ENCODE data around the gene GKN2. TPM values are rescaled to one million over a fixed set of nuclear protein-coding genes. Genes with fewer than 3 reads are reported as not detected.

Gene GKN2
- total and polyA plus RNA-seq, 4 donors, result 9.1 TPM; not detected in 3

- DNase-seq (ENCODE audit: low spot score), result no peak
- H3K36me3 ChIP-seq (ENCODE audit: control insufficient read depth in 4 of 4, insufficient read depth in 3 of 4, low read depth in 1 of 4, low read length in 3 of 4), result no peaks in the 10 kb centered on the region
- no peaks in the 10 kb centered on the region for H3K9me3 ChIP-seq (ENCODE audit: control insufficient read depth in 4 of 4, low read length in 3 of 4)
- H3K4me3 ChIP-seq (ENCODE audit: low read depth in 1 of 3, low read length in 3 of 3), result no peak overlapping the region
- H3K9ac ChIP-seq (ENCODE audit: low read depth in 1 of 2, low read length in 2 of 2), result no peak overlapping the region
- TF ChIP-seq, protein P1, sequence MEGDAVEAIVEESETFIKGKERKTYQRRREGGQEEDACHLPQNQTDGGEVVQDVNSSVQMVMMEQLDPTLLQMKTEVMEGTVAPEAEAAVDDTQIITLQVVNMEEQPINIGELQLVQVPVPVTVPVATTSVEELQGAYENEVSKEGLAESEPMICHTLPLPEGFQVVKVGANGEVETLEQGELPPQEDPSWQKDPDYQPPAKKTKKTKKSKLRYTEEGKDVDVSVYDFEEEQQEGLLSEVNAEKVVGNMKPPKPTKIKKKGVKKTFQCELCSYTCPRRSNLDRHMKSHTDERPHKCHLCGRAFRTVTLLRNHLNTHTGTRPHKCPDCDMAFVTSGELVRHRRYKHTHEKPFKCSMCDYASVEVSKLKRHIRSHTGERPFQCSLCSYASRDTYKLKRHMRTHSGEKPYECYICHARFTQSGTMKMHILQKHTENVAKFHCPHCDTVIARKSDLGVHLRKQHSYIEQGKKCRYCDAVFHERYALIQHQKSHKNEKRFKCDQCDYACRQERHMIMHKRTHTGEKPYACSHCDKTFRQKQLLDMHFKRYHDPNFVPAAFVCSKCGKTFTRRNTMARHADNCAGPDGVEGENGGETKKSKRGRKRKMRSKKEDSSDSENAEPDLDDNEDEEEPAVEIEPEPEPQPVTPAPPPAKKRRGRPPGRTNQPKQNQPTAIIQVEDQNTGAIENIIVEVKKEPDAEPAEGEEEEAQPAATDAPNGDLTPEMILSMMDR (IDR thresholded peaks at IDR 0.05; ENCODE audit: low read depth, low read length, missing input control), result no peak
- TF ChIP-seq, protein P2, sequence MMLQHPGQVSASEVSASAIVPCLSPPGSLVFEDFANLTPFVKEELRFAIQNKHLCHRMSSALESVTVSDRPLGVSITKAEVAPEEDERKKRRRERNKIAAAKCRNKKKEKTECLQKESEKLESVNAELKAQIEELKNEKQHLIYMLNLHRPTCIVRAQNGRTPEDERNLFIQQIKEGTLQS (IDR thresholded peaks at IDR 0.05), result no peak
- TF ChIP-seq SP1 (IDR thresholded peaks at IDR 0.05) (no peak), MAX (IDR thresholded peaks at IDR 0.05) (no peak), RAD21 (IDR thresholded peaks at IDR 0.05) (no peak), HNF4A (conservative IDR thresholded peaks at IDR 0.05) (no peak), RXRA (IDR thresholded peaks at IDR 0.05) (no peak), GABPA (IDR thresholded peaks at IDR 0.05 in 1 of 2, conservative IDR thresholded peaks at IDR 0.05 in 1 of 2) (no peak), FOXA1 (IDR thresholded peaks at IDR 0.05) (no peak), FOXA2 (IDR thresholded peaks at IDR 0.05) (no peak), YY1 (IDR thresholded peaks at IDR 0.05) (no peak), HNF4G (IDR thresholded peaks at IDR 0.05) (no peak)
- no peak overlapping the region for H3K27ac ChIP-seq (ENCODE audit: low read depth in 1 of 2, low read length in 2 of 2)
- H3K27me3 ChIP-seq (ENCODE audit: control insufficient read depth in 4 of 4, insufficient read depth in 4 of 4, low read length in 3 of 4), result no peaks in the 10 kb centered on the region
- H3K4me1 ChIP-seq (ENCODE audit: control insufficient read depth in 4 of 4, insufficient read depth in 4 of 4, low read length in 3 of 4), result no peaks in the 10 kb centered on the region
- 85% methylated on average over 1 of the region's 1 CpG for WGBS
Measured at GRCh38 chr2:68968221-68968620, 15.5 kb upstream of the GKN2 start.

GRCh38 chr2:68964282-68964681 is 11.6 kb upstream of the GKN2 start:
- H3K27me3 ChIP-seq (ENCODE audit: control insufficient read depth in 4 of 4, insufficient read depth in 4 of 4, low read length in 3 of 4), result no peaks in the 10 kb centered on the region
- H3K4me3 ChIP-seq (ENCODE audit: low read depth in 1 of 3, low read length in 3 of 3), result no peak overlapping the region
- no peak for TF ChIP-seq FOXA1 (IDR thresholded peaks at IDR 0.05)
- TF ChIP-seq, protein P1 (IDR thresholded peaks at IDR 0.05; ENCODE audit: low read depth, low read length, missing input control), result no peak
- no peaks in the 10 kb centered on the region for H3K36me3 ChIP-seq (ENCODE audit: control insufficient read depth in 4 of 4, insufficient read depth in 3 of 4, low read depth in 1 of 4, low read length in 3 of 4)
- peaks cover 0 to 9% (median 2%) of the 10 kb centered on the region in 4 donors for H3K4me1 ChIP-seq (ENCODE audit: control insufficient read depth in 4 of 4, insufficient read depth in 4 of 4, low read length in 3 of 4)
- H3K27ac ChIP-seq (ENCODE audit: low read depth in 1 of 2, low read length in 2 of 2), result no peak overlapping the region
- H3K9ac ChIP-seq (ENCODE audit: low read depth in 1 of 2, low read length in 2 of 2), result no peak overlapping the region
- H3K9me3 ChIP-seq (ENCODE audit: control insufficient read depth in 4 of 4, low read length in 3 of 4), result no peaks in the 10 kb centered on the region
- DNase-seq (ENCODE audit: low spot score), result no peak

DNA sequence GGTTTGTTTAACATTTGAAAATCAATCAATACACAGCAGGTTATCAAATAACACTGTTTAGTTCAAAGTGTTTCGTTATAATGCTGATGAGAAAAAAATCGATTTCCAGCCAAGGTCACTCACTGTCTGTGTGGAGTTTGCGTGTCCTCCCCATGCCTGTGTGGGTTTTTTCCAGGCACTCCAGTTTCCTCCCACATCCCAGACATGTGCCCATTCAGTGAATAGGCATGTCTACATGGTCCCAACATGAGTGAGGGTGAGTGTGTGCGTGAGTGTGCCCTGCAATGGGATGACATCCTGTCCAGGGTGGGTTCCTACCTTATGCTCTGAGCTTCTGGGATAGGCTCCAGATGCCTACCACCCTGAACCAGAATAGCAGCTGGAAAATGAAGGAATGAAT is 8.7 kb upstream of the GKN2 start:
- no peak overlapping the region for H3K4me3 ChIP-seq (ENCODE audit: low read depth in 1 of 3, low read length in 3 of 3)
- no peaks in the 10 kb centered on the region for H3K27me3 ChIP-seq (ENCODE audit: control insufficient read depth in 4 of 4, insufficient read depth in 4 of 4, low read length in 3 of 4)
- WGBS, result 48% methylated on average over 4 of the region's 4 CpGs
- no peaks in the 10 kb centered on the region for H3K36me3 ChIP-seq (ENCODE audit: control insufficient read depth in 4 of 4, insufficient read depth in 3 of 4, low read depth in 1 of 4, low read length in 3 of 4)
- H3K9ac ChIP-seq (ENCODE audit: low read depth in 1 of 2, low read length in 2 of 2), result no peak overlapping the region
- no peak overlapping the region for H3K27ac ChIP-seq (ENCODE audit: low read depth in 1 of 2, low read length in 2 of 2)
- H3K4me1 ChIP-seq (ENCODE audit: control insufficient read depth in 4 of 4, insufficient read depth in 4 of 4, low read length in 3 of 4), result peaks cover 0 to 9% (median 2%) of the 10 kb centered on the region in 4 donors
- no peaks in the 10 kb centered on the region for H3K9me3 ChIP-seq (ENCODE audit: control insufficient read depth in 4 of 4, low read length in 3 of 4)
- DNase-seq (ENCODE audit: low spot score), result no peak
- TF ChIP-seq FOXA1 (IDR thresholded peaks at IDR 0.05) (no peak), RXRA (IDR thresholded peaks at IDR 0.05) (peak; percentile 39 to 42), SP1 (IDR thresholded peaks at IDR 0.05) (peak; percentile 25), HNF4A (conservative IDR thresholded peaks at IDR 0.05) (peak; percentile 14 to 18), NR2F2 (IDR thresholded peaks at IDR 0.05) (no peak)
- TF ChIP-seq, protein P3, sequence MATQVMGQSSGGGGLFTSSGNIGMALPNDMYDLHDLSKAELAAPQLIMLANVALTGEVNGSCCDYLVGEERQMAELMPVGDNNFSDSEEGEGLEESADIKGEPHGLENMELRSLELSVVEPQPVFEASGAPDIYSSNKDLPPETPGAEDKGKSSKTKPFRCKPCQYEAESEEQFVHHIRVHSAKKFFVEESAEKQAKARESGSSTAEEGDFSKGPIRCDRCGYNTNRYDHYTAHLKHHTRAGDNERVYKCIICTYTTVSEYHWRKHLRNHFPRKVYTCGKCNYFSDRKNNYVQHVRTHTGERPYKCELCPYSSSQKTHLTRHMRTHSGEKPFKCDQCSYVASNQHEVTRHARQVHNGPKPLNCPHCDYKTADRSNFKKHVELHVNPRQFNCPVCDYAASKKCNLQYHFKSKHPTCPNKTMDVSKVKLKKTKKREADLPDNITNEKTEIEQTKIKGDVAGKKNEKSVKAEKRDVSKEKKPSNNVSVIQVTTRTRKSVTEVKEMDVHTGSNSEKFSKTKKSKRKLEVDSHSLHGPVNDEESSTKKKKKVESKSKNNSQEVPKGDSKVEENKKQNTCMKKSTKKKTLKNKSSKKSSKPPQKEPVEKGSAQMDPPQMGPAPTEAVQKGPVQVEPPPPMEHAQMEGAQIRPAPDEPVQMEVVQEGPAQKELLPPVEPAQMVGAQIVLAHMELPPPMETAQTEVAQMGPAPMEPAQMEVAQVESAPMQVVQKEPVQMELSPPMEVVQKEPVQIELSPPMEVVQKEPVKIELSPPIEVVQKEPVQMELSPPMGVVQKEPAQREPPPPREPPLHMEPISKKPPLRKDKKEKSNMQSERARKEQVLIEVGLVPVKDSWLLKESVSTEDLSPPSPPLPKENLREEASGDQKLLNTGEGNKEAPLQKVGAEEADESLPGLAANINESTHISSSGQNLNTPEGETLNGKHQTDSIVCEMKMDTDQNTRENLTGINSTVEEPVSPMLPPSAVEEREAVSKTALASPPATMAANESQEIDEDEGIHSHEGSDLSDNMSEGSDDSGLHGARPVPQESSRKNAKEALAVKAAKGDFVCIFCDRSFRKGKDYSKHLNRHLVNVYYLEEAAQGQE (IDR thresholded peaks at IDR 0.05), result peak; percentile 15
